ENCODE measurements around the gene RNF208. TPM values are rescaled to one million over a fixed set of nuclear protein-coding genes. Genes with fewer than 3 reads are reported as not detected.
A peak's percentile ranks its signal among the peaks of the same experiment; 100 is the strongest.

RNF208 gene
- total RNA-seq, 1 donor = 0.45 TPM

- TF ChIP-seq, protein P1, sequence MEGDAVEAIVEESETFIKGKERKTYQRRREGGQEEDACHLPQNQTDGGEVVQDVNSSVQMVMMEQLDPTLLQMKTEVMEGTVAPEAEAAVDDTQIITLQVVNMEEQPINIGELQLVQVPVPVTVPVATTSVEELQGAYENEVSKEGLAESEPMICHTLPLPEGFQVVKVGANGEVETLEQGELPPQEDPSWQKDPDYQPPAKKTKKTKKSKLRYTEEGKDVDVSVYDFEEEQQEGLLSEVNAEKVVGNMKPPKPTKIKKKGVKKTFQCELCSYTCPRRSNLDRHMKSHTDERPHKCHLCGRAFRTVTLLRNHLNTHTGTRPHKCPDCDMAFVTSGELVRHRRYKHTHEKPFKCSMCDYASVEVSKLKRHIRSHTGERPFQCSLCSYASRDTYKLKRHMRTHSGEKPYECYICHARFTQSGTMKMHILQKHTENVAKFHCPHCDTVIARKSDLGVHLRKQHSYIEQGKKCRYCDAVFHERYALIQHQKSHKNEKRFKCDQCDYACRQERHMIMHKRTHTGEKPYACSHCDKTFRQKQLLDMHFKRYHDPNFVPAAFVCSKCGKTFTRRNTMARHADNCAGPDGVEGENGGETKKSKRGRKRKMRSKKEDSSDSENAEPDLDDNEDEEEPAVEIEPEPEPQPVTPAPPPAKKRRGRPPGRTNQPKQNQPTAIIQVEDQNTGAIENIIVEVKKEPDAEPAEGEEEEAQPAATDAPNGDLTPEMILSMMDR (IDR thresholded peaks at IDR 0.05; ENCODE audit: insufficient read depth, low read length) = no peak
- H3K4me3 ChIP-seq (ENCODE audit: low read depth, low read length) = peak overlapping the region; percentile 78
- DNase-seq (ENCODE audit: low read depth) = no peak
Measured at GRCh38 chr9:137253717-137254623, 31.9 kb upstream of the RNF208 start.

- TF ChIP-seq, protein P1 (IDR thresholded peaks at IDR 0.05; ENCODE audit: insufficient read depth, low read length) = no peak
- H3K4me3 ChIP-seq (ENCODE audit: low read depth, low read length) = no peak overlapping the region
- no peak for DNase-seq (ENCODE audit: low read depth)
Measured at GRCh38 chr9:137252555-137253506, 30.8 kb upstream of the RNF208 start.

DNA sequence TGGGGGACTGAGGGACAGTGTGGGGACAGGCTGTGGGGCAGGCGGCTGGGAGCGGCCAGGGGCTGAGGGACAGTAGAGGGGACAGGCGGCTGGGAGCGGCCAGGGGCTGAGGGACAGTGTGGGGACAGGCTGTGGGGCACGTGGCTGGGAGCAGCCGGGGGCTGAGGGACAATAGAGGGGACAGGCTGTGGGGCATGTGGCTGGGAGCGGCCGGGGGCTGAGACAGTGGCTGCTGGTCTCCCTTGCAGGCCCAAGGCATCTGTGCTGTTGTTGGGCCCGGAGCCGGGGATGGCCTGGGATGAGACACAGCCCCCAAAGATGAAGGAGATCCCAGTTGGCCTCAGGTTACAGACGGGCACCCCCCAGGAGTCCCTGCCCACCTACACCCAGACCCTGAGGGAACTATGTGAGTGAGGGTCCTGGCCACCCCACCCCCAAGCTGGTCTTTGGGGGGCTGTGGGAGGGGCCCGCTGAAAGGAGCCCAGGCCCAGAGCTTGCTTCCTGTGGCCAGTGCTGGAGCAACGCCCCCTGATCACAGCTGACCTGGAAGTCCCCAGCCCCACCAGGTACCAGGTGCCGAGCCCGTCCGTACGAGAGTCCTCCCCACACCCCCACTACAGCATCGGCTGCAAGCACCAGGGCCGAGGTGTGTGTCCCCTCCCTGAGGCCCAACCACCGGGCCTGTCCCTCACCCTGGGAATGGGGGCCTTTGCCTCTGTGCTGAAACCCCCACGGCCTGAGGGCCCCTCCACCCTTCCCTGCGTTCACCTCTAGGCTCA lies 29.6 kb upstream of the RNF208 start:
- no peak for DNase-seq (ENCODE audit: low read depth)
- no peak overlapping the region for H3K4me3 ChIP-seq (ENCODE audit: low read depth, low read length)
- TF ChIP-seq, protein P1 (IDR thresholded peaks at IDR 0.05; ENCODE audit: insufficient read depth, low read length) = no peak

DNA sequence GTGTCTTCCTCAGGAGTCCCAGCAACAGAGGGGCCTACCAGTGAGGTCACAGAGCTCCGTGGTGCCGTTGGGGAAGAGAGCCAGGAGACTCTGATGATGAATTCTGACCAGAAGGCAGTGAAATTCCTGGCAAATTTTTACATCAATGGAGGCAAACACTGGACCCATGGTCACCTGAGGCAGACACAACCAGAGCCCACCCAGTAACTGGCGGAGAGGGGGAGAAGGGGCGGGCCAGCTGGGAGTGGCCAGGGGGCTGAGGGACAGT lies 29.1 kb upstream of the RNF208 start, which contains the start of gene STPG3:
TSS of gene STPG3 (plus strand) at position 93 of the 268 bp plus-strand sequence. CDS start at position 94, 1 bp downstream.
- H3K4me3 ChIP-seq (ENCODE audit: low read depth, low read length) = no peak within 1 kb of the TSS
- TF ChIP-seq, protein P1 (IDR thresholded peaks at IDR 0.05; ENCODE audit: insufficient read depth, low read length) = no peak
- DNase-seq (ENCODE audit: low read depth) = no peak

GRCh38 chr9:137250329-137251193 lies 28.5 kb upstream of the RNF208 start:
- TF ChIP-seq, protein P1 (IDR thresholded peaks at IDR 0.05; ENCODE audit: insufficient read depth, low read length) = no peak
- DNase-seq (ENCODE audit: low read depth) = no peak

DNA sequence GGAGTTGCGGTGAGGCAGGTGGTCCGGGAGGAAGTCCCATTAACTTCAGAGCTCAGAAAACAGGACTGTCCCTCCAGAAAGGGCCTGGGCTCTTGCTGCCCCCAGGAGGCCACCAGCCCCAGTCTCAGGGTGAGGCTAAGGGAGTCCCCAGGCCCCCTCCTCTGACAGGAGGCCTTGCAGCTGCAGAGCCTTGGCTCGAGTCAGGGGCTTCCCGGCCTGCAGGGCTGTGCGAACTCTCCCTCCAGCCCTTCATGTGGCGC lies 25.8 kb upstream of the RNF208 start:
- no peak for DNase-seq (ENCODE audit: low read depth)
- TF ChIP-seq, protein P1 (IDR thresholded peaks at IDR 0.05; ENCODE audit: insufficient read depth, low read length) = no peak

More at GRCh38 chr9:137250329-137251193, 28.5 kb upstream of the RNF208 start:
- H3K4me3 ChIP-seq (ENCODE audit: low read depth, low read length) = no peak overlapping the region

More for the DNA sequence above, 25.8 kb upstream of the RNF208 start:
- H3K4me3 ChIP-seq (ENCODE audit: low read depth, low read length) = no peak overlapping the region
